ENCODE measurements around the gene KCNH6.

KCNH6 gene

DNA sequence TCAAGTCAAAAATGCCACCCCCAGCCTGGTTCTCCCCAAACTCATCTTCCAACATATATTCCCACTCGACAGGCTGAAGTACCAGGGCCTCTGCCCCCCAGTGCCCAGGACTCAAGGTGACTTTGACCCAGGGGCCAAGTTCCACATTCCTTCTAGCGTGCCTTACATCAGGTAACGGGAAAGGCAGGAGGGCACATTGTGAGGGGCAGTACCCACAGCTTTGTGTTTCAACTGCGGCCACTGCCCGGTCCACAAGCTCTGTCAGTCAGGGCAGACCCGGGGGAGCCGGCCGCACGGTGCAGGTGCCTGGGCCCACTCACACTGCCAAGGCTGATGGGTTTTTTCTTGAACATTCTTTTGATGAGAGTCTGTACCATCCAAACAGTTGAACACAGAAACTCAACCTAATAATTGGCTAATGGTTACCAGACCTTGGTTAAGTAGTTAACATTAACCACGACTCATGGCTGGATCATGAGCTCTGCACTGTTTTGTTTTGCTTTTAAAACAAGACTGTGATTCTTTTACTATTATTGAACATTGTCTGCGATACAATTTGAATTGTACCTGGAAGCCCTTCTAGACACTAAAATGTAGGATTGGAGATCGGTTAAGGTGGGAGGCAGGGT, 28.7 kb upstream of the KCNH6 start:
- no peak for TF ChIP-seq CTCF (IDR thresholded peaks at IDR 0.05; ENCODE audit: insufficient read depth, low read depth, low read length, missing control alignments)

GRCh38 chr17:63495491-63495890, 27.7 kb upstream of the KCNH6 start:
- no peak overlapping the region for H3K4me3 ChIP-seq (ENCODE audit: low read depth, low read length)
- DNase-seq (ENCODE audit: low read depth), result no peak
- TF ChIP-seq CTCF (IDR thresholded peaks at IDR 0.05; ENCODE audit: insufficient read depth, low read depth, low read length, missing control alignments), result no peak

More for the DNA sequence above, 28.7 kb upstream of the KCNH6 start:
- no peak overlapping the region for H3K4me3 ChIP-seq (ENCODE audit: low read depth, low read length)
- DNase-seq (ENCODE audit: low read depth), result no peak

DNA sequence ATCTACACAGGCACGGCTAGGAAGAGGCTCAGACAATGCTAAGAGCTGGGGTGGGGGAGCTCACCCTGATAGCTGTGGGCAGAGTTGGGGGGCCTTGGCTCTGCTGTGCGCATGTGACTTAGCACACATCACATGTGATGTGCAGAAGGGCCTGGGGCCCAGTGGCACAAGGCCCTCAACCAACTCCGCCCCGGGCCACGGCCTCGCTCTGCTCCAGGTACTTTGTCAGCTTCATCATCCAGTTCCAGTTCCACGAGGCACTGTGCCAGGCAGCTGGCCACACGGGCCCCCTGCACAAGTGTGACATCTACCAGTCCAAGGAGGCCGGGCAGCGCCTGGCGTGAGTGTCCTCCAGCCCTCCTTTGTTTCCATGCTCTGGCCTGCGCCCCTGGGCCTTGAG, 27.0 kb upstream of the KCNH6 start:
- no peak for TF ChIP-seq CTCF (IDR thresholded peaks at IDR 0.05; ENCODE audit: insufficient read depth, low read depth, low read length, missing control alignments)
- H3K4me3 ChIP-seq (ENCODE audit: low read depth, low read length), result no peak overlapping the region
- no peak for DNase-seq (ENCODE audit: low read depth)

DNA sequence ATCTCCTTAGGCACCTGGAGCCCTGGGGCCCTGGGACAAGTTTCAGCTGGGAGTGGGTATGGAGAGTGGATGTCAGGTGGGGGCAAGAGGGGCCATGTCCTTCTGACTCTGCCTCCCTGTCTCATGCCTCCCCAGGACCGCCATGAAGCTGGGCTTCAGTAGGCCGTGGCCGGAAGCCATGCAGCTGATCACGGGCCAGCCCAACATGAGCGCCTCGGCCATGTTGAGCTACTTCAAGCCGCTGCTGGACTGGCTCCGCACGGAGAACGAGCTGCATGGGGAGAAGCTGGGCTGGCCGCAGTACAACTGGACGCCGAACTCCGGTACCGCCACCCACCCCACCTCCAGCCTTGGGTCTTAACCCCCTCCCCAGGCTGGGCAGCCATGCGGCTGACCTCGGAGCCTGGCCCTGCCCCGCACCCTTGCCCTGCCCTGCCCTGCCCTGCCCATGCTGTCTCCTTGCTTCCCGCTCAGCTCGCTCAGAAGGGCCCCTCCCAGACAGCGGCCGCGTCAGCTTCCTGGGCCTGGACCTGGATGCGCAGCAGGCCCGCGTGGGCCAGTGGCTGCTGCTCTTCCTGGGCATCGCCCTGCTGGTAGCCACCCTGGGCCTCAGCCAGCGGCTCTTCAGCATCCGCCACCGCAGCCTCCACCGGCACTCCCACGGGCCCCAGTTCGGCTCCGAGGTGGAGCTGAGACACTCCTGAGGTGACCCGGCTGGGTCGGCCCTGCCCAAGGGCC, 26.3 kb upstream of the KCNH6 start:
- no peak for TF ChIP-seq CTCF (IDR thresholded peaks at IDR 0.05; ENCODE audit: insufficient read depth, low read depth, low read length, missing control alignments)
- no peak overlapping the region for H3K4me3 ChIP-seq (ENCODE audit: low read depth, low read length)
- no peak for DNase-seq (ENCODE audit: low read depth)

- TF ChIP-seq CTCF (IDR thresholded peaks at IDR 0.05; ENCODE audit: insufficient read depth, low read depth, low read length, missing control alignments), result no peak
- H3K4me3 ChIP-seq (ENCODE audit: low read depth, low read length), result no peak overlapping the region
- DNase-seq (ENCODE audit: low read depth), result peak; percentile 44
Observed at GRCh38 chr17:63497708-63498483, 25.3 kb upstream of the KCNH6 start.

GRCh38 chr17:63498626-63499195, 24.4 kb upstream of the KCNH6 start:
- DNase-seq (ENCODE audit: low read depth), result no peak
- no peak for TF ChIP-seq CTCF (IDR thresholded peaks at IDR 0.05; ENCODE audit: insufficient read depth, low read depth, low read length, missing control alignments)
- H3K4me3 ChIP-seq (ENCODE audit: low read depth, low read length), result no peak overlapping the region
